Measurements from ENCODE around the gene CRB3. TPM values are rescaled to one million over a fixed set of nuclear protein-coding genes. Genes with fewer than 3 reads are reported as not detected.

Gene CRB3
- total and polyA plus RNA-seq, 2 of the 13 experiments (the other 11 are each of a cell fraction or from before 2014, with no cell fraction given) = 10.6 to 25.6 TPM

- no peak for TF ChIP-seq ZNF616 (CRISPR knock-in tag; IDR thresholded peaks at IDR 0.05; ENCODE audit: low read depth)
- TF ChIP-seq TEAD3 (CRISPR knock-in tag; optimal IDR thresholded peaks at IDR 0.05; ENCODE audit: borderline replicate concordance) = no peak
- TF ChIP-seq KDM2A (CRISPR knock-in tag; IDR thresholded peaks at IDR 0.05; ENCODE audit: borderline replicate concordance, low read depth) = no peak
- no peak for TF ChIP-seq NFKBIZ (CRISPR knock-in tag; IDR thresholded peaks at IDR 0.05)
- TF ChIP-seq SPEN (CRISPR knock-in tag; IDR thresholded peaks at IDR 0.05; ENCODE audit: low read depth) = no peak
- no peak for TF ChIP-seq ZNF710 (CRISPR knock-in tag; IDR thresholded peaks at IDR 0.05; ENCODE audit: borderline replicate concordance)
- TF ChIP-seq CREM (IDR thresholded peaks at IDR 0.05) = peak; percentile 69
- TF ChIP-seq CREM (CRISPR knock-in tag; IDR thresholded peaks at IDR 0.05) = no peak
- no peak for TF ChIP-seq HOXA9 (CRISPR knock-in tag; IDR thresholded peaks at IDR 0.05; ENCODE audit: borderline replicate concordance)
- no peak for TF ChIP-seq ZNF275 (CRISPR knock-in tag; IDR thresholded peaks at IDR 0.05; ENCODE audit: borderline replicate concordance)
- TF ChIP-seq HDAC2 (CRISPR knock-in tag; IDR thresholded peaks at IDR 0.05) = no peak
- TF ChIP-seq, protein P1, sequence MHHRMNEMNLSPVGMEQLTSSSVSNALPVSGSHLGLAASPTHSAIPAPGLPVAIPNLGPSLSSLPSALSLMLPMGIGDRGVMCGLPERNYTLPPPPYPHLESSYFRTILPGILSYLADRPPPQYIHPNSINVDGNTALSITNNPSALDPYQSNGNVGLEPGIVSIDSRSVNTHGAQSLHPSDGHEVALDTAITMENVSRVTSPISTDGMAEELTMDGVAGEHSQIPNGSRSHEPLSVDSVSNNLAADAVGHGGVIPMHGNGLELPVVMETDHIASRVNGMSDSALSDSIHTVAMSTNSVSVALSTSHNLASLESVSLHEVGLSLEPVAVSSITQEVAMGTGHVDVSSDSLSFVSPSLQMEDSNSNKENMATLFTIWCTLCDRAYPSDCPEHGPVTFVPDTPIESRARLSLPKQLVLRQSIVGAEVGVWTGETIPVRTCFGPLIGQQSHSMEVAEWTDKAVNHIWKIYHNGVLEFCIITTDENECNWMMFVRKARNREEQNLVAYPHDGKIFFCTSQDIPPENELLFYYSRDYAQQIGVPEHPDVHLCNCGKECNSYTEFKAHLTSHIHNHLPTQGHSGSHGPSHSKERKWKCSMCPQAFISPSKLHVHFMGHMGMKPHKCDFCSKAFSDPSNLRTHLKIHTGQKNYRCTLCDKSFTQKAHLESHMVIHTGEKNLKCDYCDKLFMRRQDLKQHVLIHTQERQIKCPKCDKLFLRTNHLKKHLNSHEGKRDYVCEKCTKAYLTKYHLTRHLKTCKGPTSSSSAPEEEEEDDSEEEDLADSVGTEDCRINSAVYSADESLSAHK (CRISPR knock-in tag; IDR thresholded peaks at IDR 0.05; ENCODE audit: borderline replicate concordance) = no peak
- no peak for TF ChIP-seq ZNF777 (CRISPR knock-in tag; IDR thresholded peaks at IDR 0.05)
- TF ChIP-seq ZNF382 (CRISPR knock-in tag; IDR thresholded peaks at IDR 0.05; ENCODE audit: borderline replicate concordance) = no peak
- TF ChIP-seq, protein P2, sequence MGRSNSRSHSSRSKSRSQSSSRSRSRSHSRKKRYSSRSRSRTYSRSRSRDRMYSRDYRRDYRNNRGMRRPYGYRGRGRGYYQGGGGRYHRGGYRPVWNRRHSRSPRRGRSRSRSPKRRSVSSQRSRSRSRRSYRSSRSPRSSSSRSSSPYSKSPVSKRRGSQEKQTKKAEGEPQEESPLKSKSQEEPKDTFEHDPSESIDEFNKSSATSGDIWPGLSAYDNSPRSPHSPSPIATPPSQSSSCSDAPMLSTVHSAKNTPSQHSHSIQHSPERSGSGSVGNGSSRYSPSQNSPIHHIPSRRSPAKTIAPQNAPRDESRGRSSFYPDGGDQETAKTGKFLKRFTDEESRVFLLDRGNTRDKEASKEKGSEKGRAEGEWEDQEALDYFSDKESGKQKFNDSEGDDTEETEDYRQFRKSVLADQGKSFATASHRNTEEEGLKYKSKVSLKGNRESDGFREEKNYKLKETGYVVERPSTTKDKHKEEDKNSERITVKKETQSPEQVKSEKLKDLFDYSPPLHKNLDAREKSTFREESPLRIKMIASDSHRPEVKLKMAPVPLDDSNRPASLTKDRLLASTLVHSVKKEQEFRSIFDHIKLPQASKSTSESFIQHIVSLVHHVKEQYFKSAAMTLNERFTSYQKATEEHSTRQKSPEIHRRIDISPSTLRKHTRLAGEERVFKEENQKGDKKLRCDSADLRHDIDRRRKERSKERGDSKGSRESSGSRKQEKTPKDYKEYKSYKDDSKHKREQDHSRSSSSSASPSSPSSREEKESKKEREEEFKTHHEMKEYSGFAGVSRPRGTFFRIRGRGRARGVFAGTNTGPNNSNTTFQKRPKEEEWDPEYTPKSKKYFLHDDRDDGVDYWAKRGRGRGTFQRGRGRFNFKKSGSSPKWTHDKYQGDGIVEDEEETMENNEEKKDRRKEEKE (IDR thresholded peaks at IDR 0.05) = no peak
- TF ChIP-seq SMYD3 (CRISPR knock-in tag; IDR thresholded peaks at IDR 0.05) = no peak
- no peak for TF ChIP-seq ZC3H4 (CRISPR knock-in tag; IDR thresholded peaks at IDR 0.05; ENCODE audit: borderline replicate concordance)
- no peak for TF ChIP-seq ZNF841 (CRISPR knock-in tag; IDR thresholded peaks at IDR 0.05; ENCODE audit: borderline replicate concordance)
- peak; percentile 88 for TF ChIP-seq CREB1 (IDR thresholded peaks at IDR 0.05)
- peak; percentile 88 for TF ChIP-seq CREB1 (CRISPR knock-in tag; IDR thresholded peaks at IDR 0.05)
- TF ChIP-seq, protein P3, sequence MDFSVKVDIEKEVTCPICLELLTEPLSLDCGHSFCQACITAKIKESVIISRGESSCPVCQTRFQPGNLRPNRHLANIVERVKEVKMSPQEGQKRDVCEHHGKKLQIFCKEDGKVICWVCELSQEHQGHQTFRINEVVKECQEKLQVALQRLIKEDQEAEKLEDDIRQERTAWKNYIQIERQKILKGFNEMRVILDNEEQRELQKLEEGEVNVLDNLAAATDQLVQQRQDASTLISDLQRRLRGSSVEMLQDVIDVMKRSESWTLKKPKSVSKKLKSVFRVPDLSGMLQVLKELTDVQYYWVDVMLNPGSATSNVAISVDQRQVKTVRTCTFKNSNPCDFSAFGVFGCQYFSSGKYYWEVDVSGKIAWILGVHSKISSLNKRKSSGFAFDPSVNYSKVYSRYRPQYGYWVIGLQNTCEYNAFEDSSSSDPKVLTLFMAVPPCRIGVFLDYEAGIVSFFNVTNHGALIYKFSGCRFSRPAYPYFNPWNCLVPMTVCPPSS (IDR thresholded peaks at IDR 0.05) = no peak
Observed at GRCh38 chr19:6476155-6476895, 12.3 kb downstream of the CRB3 start (continued).

All from HepG2 (cell line).